HepG2 (cell line): ENCODE data around the gene PHOSPHO2. TPM values are rescaled to one million over a fixed set of nuclear protein-coding genes. Genes with fewer than 3 reads are reported as not detected.

Experiments
- CBX2 ChIP-seq, 2 experiments: fragments of 200-600 bp in 1 of 2; sonication (generic); formaldehyde crosslinking in 1 of 2; IDR thresholded peaks; 2 replicates each; pipeline versions ENCODE4 v1.7.0 to v1.8.1; 2018 to 2022; ENCODE audit warnings: low read depth in 2 of 2, low read length in 1 of 2, mild to moderate bottlenecking in 1 of 2, missing genetic modification reagents in 1 of 2
- GMEB1 ChIP-seq: sonication (generic); formaldehyde crosslinking; IDR thresholded peaks from 2 replicates; pipeline ENCODE4 v1.5.1; 2020; ENCODE audit warnings: missing genetic modification reagents, mild to moderate bottlenecking, borderline replicate concordance
- GMEB2 ChIP-seq: IDR thresholded peaks from 2 replicates; pipeline ENCODE4 v1.6.1; 2016; ENCODE audit warnings: missing biosample characterization, missing genetic modification reagents, low read depth
- HMGXB4 ChIP-seq, 2 experiments: sonication (generic) in 1 of 2; formaldehyde crosslinking in 1 of 2; IDR thresholded peaks; 2 replicates each; pipeline versions ENCODE4 v1.4.0 to v1.6.1; 2018 to 2020; ENCODE audit warnings: missing genetic modification reagents in 2 of 2, borderline replicate concordance in 1 of 2, low read depth in 1 of 2, mild to moderate bottlenecking in 1 of 2, missing biosample characterization in 1 of 2
- KDM1A ChIP-seq: IDR thresholded peaks from 2 replicates; pipeline ENCODE4 v1.6.1; 2016; ENCODE audit warnings: missing compliant biosample characterization
- MTA3 ChIP-seq: sonication (generic); formaldehyde crosslinking; IDR thresholded peaks from 2 replicates; pipeline ENCODE4 v1.4.0; 2020; ENCODE audit warnings: missing genetic modification reagents
- SMARCC2 ChIP-seq: fragments of 450-650 bp; IDR thresholded peaks from 2 replicates; pipeline ENCODE4 v1.6.1; 2017; ENCODE audit warnings: antibody characterized with exemption, mild to moderate bottlenecking
- XRCC5 ChIP-seq: fragments of 200-400 bp; formaldehyde crosslinking; optimal IDR thresholded peaks from 2 replicates; pipeline ENCODE3; 2017; ENCODE audit warnings: mild to moderate bottlenecking, low read length
- ZBTB43 ChIP-seq: sonication (generic); formaldehyde crosslinking; conservative IDR thresholded peaks from 2 replicates; pipeline ENCODE4 v1.4.0; 2020; ENCODE audit warnings: missing genetic modification reagents
- ZNF142 ChIP-seq: sonication (generic); formaldehyde crosslinking; IDR thresholded peaks from 2 replicates; pipeline ENCODE4 v1.4.0; 2020; ENCODE audit warnings: missing genetic modification reagents
- ZNF160 ChIP-seq: sonication (generic); formaldehyde crosslinking; IDR thresholded peaks from 2 replicates; pipeline ENCODE4 v1.8.0; 2022; ENCODE audit warnings: mild to moderate bottlenecking, inconsistent platforms, missing genetic modification reagents
- ZNF224 ChIP-seq: sonication (generic); formaldehyde crosslinking; IDR thresholded peaks from 2 replicates; pipeline ENCODE4 v1.5.0; 2020; ENCODE audit warnings: mild to moderate bottlenecking, missing genetic modification reagents
- ZNF547 ChIP-seq: sonication (generic); formaldehyde crosslinking; IDR thresholded peaks from 2 replicates; pipeline ENCODE4 v1.5.1; 2020; ENCODE audit warnings: mild to moderate bottlenecking, missing genetic modification reagents
- ZNF784 ChIP-seq: sonication (generic); formaldehyde crosslinking; IDR thresholded peaks from 2 replicates; pipeline ENCODE4 v1.5.1; 2020; ENCODE audit warnings: missing genetic modification reagents, mild to moderate bottlenecking, borderline replicate concordance
- polyA plus RNA-seq, 8 experiments: library from polyadenylated mRNA; depleted of rRNA in 3 of 8; stranded (reverse) in 7 of 8; unstranded in 1 of 8; fragments of >200 nt; fragmentation: Illumina TruSeq in 4 of 8; extraction: Trizol in 4 of 8; gene quantifications; 2 replicates each; pipeline versions ENCODE4 v1.2.1 to v1.2.3, GENCODE V29; 2011 to 2016; ENCODE audit warnings: low read depth in 4 of 8, missing spikeins in 1 of 8, mixed read lengths in 1 of 8; ENCODE audit not compliant: insufficient read depth in 1 of 8
- total RNA-seq, 5 experiments: library from RNA; depleted of rRNA; stranded (reverse); fragments of >200 nt; fragmentation: Illumina TruSeq; extraction: Trizol; gene quantifications; 2 replicates each; pipeline ENCODE4 v1.2.3, GENCODE V29; 2016; ENCODE audit warnings: low read depth in 1 of 5

PHOSPHO2 gene
- total and polyA plus RNA-seq, 2 of the 13 experiments (the other 11 are each of a cell fraction or from before 2014, with no cell fraction given): 6.1 to 11.4 TPM

- TF ChIP-seq HMGXB4 (CRISPR knock-in tag; IDR thresholded peaks at IDR 0.05; ENCODE audit: borderline replicate concordance in 1 of 2, low read depth in 1 of 2) (no peak), MTA3 (no peak), ZNF160 (peak; percentile 76; the same call in 1 of the 2 replicates), ZBTB43 (CRISPR knock-in tag) (no peak), CBX2 (IDR thresholded peaks at IDR 0.05; ENCODE audit: low read depth, low read length) (no peak), CBX2 (CRISPR knock-in tag; IDR thresholded peaks at IDR 0.05; ENCODE audit: low read depth) (no peak), GMEB1 (CRISPR knock-in tag) (peak; percentile 33; the same call in 1 of the 2 replicates), SMARCC2 (no peak), ZNF784 (CRISPR knock-in tag) (no peak), ZNF142 (CRISPR knock-in tag) (no peak; the same call in 1 of the 2 replicates), ZNF224 (CRISPR knock-in tag) (no peak), GMEB2 (CRISPR knock-in tag) (no peak), ZNF547 (0 out of 2 replicates have a peak, but pooled peaks have one; percentile 32), XRCC5 (peak; percentile 56), KDM1A (CRISPR knock-in tag) (no peak)
Observed at GRCh38 chr2:169683425-169684134, 10.7 kb upstream of the PHOSPHO2 start (continued).
